HepG2 (cell line): Measurements from ENCODE around the gene SEC61A2. TPM values are rescaled to one million over a fixed set of nuclear protein-coding genes. Genes with fewer than 3 reads are reported as not detected.

Experiments
- ATAD3A ChIP-seq: sonication (generic); formaldehyde crosslinking; IDR thresholded peaks from 2 replicates; pipeline ENCODE4 v1.4.0; 2020; ENCODE audit warnings: missing genetic modification reagents
- BRCA1 ChIP-seq: sonication (generic); formaldehyde crosslinking; IDR thresholded peaks from 2 replicates; pipeline ENCODE4 v1.4.0; 2020; ENCODE audit warnings: missing genetic modification reagents
- GFI1 ChIP-seq: sonication (generic); formaldehyde crosslinking; IDR thresholded peaks from 2 replicates; pipeline ENCODE4 v1.5.0; 2020; ENCODE audit warnings: missing genetic modification reagents, mild to moderate bottlenecking, borderline replicate concordance
- HDAC2 ChIP-seq: sonication (generic); formaldehyde crosslinking; IDR thresholded peaks from 2 replicates; pipeline ENCODE4 v1.4.0; 2020; ENCODE audit warnings: missing genetic modification reagents
- HNRNPK ChIP-seq: fragments of 200-400 bp; formaldehyde crosslinking; IDR thresholded peaks from 2 replicates; pipeline ENCODE4 v1.6.1; 2018; ENCODE audit warnings: low read length, low read depth, moderate library complexity, mild to moderate bottlenecking; ENCODE audit not compliant: poor library complexity, severe bottlenecking
- KMT2A ChIP-seq: sonication (generic); formaldehyde crosslinking; IDR thresholded peaks from 2 replicates; pipeline ENCODE4 v1.4.0; 2020; ENCODE audit warnings: missing genetic modification reagents
- NFE2 ChIP-seq: sonication (generic); formaldehyde crosslinking; IDR thresholded peaks from 2 replicates; pipeline ENCODE4 v1.4.0; 2020; ENCODE audit warnings: missing genetic modification reagents
- SMAD1 ChIP-seq: sonication (generic); formaldehyde crosslinking; IDR thresholded peaks from 2 replicates; pipeline ENCODE4 v1.4.0; 2020; ENCODE audit warnings: missing genetic modification reagents, low read depth, mild to moderate bottlenecking, borderline replicate concordance
- ZIK1 ChIP-seq: sonication (generic); formaldehyde crosslinking; IDR thresholded peaks from 2 replicates; pipeline ENCODE4 v1.5.0; 2020; ENCODE audit warnings: mild to moderate bottlenecking, low read depth, missing genetic modification reagents, borderline replicate concordance
- ZNF232 ChIP-seq: sonication (generic); formaldehyde crosslinking; IDR thresholded peaks from 2 replicates; pipeline ENCODE4 v1.4.0; 2020; ENCODE audit warnings: missing genetic modification reagents, borderline replicate concordance
- ZNF780A ChIP-seq: sonication (generic); formaldehyde crosslinking; IDR thresholded peaks from 2 replicates; pipeline ENCODE4 v1.8.0; 2022; ENCODE audit warnings: mild to moderate bottlenecking, missing genetic modification reagents, moderate library complexity
- polyA plus RNA-seq, 8 experiments: library from polyadenylated mRNA; depleted of rRNA in 3 of 8; stranded (reverse) in 7 of 8; unstranded in 1 of 8; fragments of >200 nt; fragmentation: Illumina TruSeq in 4 of 8; extraction: Trizol in 4 of 8; gene quantifications; 2 replicates each; pipeline versions ENCODE4 v1.2.1 to v1.2.3, GENCODE V29; 2011 to 2016; ENCODE audit warnings: low read depth in 4 of 8, missing spikeins in 1 of 8, mixed read lengths in 1 of 8; ENCODE audit not compliant: insufficient read depth in 1 of 8
- total RNA-seq, 5 experiments: library from RNA; depleted of rRNA; stranded (reverse); fragments of >200 nt; fragmentation: Illumina TruSeq; extraction: Trizol; gene quantifications; 2 replicates each; pipeline ENCODE4 v1.2.3, GENCODE V29; 2016; ENCODE audit warnings: low read depth in 1 of 5
- TF ChIP-seq, protein P1 (sequence below): sonication (generic); formaldehyde crosslinking; conservative IDR thresholded peaks from 2 replicates; pipeline ENCODE4 v1.8.1; 2023; ENCODE audit warnings: missing genetic modification reagents
- TF ChIP-seq, protein P2 (sequence below): sonication (generic); formaldehyde crosslinking; IDR thresholded peaks from 2 replicates; pipeline ENCODE4 v1.4.0; 2020; ENCODE audit warnings: missing genetic modification reagents
- TF ChIP-seq, protein P3 (sequence below): IDR thresholded peaks from 2 replicates; pipeline ENCODE4 v1.6.1; 2016
- TF ChIP-seq, protein P4 (sequence below): sonication (generic); formaldehyde crosslinking; IDR thresholded peaks from 2 replicates; pipeline ENCODE4 v1.4.0; 2020; ENCODE audit warnings: mild to moderate bottlenecking, low read depth, missing genetic modification reagents
- TF ChIP-seq, protein P5 (sequence below): IDR thresholded peaks from 2 replicates; pipeline ENCODE4 v1.4.0; 2020; ENCODE audit warnings: mild to moderate bottlenecking, missing genetic modification reagents

Gene SEC61A2
- total and polyA plus RNA-seq, 2 of the 13 experiments (the other 11 are each of a cell fraction or from before 2014, with no cell fraction given): 5.5 to 7.4 TPM

DNA sequence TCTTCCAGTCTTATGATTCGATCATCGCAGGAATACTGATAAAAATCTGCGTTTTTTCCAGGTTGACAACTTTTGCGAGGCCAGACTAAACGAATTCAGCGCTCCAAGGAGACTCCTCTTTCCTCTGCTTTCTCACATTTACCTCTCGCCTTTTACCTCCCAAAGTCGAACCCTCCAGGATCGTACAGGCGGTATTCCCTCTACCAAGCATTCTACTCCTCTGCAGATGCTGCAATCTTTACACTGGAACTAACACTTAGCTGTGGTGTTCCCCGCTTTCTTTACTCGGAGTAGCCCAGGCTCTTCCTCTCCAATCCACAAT is 65.8 kb downstream of the SEC61A2 start (continued):
- TF ChIP-seq ZNF780A: 0 out of 2 replicates have a peak, but pooled peaks have one; percentile 13
- TF ChIP-seq ATAD3A (CRISPR knock-in tag): no peak
- TF ChIP-seq, protein P1, sequence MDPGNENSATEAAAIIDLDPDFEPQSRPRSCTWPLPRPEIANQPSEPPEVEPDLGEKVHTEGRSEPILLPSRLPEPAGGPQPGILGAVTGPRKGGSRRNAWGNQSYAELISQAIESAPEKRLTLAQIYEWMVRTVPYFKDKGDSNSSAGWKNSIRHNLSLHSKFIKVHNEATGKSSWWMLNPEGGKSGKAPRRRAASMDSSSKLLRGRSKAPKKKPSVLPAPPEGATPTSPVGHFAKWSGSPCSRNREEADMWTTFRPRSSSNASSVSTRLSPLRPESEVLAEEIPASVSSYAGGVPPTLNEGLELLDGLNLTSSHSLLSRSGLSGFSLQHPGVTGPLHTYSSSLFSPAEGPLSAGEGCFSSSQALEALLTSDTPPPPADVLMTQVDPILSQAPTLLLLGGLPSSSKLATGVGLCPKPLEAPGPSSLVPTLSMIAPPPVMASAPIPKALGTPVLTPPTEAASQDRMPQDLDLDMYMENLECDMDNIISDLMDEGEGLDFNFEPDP (CRISPR knock-in tag): 0 out of 2 replicates have a peak, but pooled peaks have one; percentile 59
- no peak for TF ChIP-seq HNRNPK
- TF ChIP-seq, protein P2, sequence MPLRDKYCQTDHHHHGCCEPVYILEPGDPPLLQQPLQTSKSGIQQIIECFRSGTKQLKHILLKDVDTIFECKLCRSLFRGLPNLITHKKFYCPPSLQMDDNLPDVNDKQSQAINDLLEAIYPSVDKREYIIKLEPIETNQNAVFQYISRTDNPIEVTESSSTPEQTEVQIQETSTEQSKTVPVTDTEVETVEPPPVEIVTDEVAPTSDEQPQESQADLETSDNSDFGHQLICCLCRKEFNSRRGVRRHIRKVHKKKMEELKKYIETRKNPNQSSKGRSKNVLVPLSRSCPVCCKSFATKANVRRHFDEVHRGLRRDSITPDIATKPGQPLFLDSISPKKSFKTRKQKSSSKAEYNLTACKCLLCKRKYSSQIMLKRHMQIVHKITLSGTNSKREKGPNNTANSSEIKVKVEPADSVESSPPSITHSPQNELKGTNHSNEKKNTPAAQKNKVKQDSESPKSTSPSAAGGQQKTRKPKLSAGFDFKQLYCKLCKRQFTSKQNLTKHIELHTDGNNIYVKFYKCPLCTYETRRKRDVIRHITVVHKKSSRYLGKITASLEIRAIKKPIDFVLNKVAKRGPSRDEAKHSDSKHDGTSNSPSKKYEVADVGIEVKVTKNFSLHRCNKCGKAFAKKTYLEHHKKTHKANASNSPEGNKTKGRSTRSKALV (CRISPR knock-in tag): 0 out of 2 replicates have a peak, but pooled peaks have one; percentile 4
- no peak for TF ChIP-seq KMT2A
- no peak for TF ChIP-seq ZIK1
- no peak for TF ChIP-seq HDAC2 (CRISPR knock-in tag)
- TF ChIP-seq, protein P3, sequence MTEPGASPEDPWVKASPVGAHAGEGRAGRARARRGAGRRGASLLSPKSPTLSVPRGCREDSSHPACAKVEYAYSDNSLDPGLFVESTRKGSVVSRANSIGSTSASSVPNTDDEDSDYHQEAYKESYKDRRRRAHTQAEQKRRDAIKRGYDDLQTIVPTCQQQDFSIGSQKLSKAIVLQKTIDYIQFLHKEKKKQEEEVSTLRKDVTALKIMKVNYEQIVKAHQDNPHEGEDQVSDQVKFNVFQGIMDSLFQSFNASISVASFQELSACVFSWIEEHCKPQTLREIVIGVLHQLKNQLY (CRISPR knock-in tag): 0 out of 2 replicates have a peak, but pooled peaks have one; percentile 9
- TF ChIP-seq ZNF232 (CRISPR knock-in tag): no peak
- TF ChIP-seq, protein P4, sequence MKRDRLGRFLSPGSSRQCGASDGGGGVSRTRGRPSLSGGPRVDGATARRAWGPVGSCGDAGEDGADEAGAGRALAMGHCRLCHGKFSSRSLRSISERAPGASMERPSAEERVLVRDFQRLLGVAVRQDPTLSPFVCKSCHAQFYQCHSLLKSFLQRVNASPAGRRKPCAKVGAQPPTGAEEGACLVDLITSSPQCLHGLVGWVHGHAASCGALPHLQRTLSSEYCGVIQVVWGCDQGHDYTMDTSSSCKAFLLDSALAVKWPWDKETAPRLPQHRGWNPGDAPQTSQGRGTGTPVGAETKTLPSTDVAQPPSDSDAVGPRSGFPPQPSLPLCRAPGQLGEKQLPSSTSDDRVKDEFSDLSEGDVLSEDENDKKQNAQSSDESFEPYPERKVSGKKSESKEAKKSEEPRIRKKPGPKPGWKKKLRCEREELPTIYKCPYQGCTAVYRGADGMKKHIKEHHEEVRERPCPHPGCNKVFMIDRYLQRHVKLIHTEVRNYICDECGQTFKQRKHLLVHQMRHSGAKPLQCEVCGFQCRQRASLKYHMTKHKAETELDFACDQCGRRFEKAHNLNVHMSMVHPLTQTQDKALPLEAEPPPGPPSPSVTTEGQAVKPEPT (CRISPR knock-in tag): no peak
- 0 out of 2 replicates have a peak, but pooled peaks have one; percentile 19 for TF ChIP-seq GFI1 (CRISPR knock-in tag)
- no peak for TF ChIP-seq NFE2
- 0 out of 2 replicates have a peak, but pooled peaks have one; percentile 66 for TF ChIP-seq BRCA1 (CRISPR knock-in tag)
- no peak for TF ChIP-seq SMAD1 (CRISPR knock-in tag)
- TF ChIP-seq, protein P5, sequence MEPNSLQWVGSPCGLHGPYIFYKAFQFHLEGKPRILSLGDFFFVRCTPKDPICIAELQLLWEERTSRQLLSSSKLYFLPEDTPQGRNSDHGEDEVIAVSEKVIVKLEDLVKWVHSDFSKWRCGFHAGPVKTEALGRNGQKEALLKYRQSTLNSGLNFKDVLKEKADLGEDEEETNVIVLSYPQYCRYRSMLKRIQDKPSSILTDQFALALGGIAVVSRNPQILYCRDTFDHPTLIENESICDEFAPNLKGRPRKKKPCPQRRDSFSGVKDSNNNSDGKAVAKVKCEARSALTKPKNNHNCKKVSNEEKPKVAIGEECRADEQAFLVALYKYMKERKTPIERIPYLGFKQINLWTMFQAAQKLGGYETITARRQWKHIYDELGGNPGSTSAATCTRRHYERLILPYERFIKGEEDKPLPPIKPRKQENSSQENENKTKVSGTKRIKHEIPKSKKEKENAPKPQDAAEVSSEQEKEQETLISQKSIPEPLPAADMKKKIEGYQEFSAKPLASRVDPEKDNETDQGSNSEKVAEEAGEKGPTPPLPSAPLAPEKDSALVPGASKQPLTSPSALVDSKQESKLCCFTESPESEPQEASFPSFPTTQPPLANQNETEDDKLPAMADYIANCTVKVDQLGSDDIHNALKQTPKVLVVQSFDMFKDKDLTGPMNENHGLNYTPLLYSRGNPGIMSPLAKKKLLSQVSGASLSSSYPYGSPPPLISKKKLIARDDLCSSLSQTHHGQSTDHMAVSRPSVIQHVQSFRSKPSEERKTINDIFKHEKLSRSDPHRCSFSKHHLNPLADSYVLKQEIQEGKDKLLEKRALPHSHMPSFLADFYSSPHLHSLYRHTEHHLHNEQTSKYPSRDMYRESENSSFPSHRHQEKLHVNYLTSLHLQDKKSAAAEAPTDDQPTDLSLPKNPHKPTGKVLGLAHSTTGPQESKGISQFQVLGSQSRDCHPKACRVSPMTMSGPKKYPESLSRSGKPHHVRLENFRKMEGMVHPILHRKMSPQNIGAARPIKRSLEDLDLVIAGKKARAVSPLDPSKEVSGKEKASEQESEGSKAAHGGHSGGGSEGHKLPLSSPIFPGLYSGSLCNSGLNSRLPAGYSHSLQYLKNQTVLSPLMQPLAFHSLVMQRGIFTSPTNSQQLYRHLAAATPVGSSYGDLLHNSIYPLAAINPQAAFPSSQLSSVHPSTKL (CRISPR knock-in tag): no peak
